ENCODE results near the gene ZNF672. TPM values are rescaled to one million over a fixed set of nuclear protein-coding genes. Genes with fewer than 3 reads are reported as not detected.
"Not testable (repeated sequence)": the region's sequence is repeated elsewhere in the genome, so short reads cannot be mapped to it uniquely, and the experiment has no call there.

ZNF672 gene
- total RNA-seq, result 10 to 100 TPM; 15.0 to 34.3 (median 24.0) TPM

DNA sequence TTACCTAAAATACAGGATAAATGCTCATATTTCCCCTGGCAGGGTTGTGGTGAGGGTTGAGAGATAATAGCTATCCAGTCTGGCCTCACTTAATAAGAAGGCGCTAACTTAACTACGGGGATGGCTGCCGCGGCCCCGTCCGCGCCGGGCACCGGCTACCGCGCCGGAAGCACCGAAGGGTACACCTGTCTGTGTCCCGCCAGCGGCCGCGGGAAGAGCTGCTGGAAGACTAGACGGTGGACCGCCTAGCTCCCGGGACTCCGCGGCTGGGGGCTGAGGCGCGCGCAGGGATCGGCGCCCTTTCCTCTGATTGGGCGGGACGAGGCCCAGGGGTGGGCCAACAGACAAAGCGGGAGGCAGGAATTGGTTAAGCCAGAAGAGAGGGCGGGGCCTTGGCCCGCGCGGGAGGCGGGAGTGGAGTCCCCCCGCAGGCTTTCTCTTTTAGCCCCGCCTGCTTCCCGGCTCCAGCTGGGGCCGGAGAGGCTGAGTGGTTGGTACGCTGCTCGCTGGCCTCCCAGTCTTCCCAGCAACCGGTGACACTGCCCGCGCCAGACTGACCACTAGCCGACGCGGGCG, at the start of gene ZNF672:
TSS of gene ZNF672 (plus strand) at position 444 of the 576 bp plus-strand sequence. CDS start 9,051 bp downstream, outside the sequence.
- peaks cover 0 to 9% of the 10 kb centered on the region in 2 donors for H3K4me1 ChIP-seq
- H3K4me3 ChIP-seq, result peak within 1 kb of the TSS; percentile 90 to 93
- H3K9me3 ChIP-seq, result no peaks in the 10 kb centered on the region
- H3K27me3 ChIP-seq, result no peaks in the 10 kb centered on the region
- TF ChIP-seq, protein P1, sequence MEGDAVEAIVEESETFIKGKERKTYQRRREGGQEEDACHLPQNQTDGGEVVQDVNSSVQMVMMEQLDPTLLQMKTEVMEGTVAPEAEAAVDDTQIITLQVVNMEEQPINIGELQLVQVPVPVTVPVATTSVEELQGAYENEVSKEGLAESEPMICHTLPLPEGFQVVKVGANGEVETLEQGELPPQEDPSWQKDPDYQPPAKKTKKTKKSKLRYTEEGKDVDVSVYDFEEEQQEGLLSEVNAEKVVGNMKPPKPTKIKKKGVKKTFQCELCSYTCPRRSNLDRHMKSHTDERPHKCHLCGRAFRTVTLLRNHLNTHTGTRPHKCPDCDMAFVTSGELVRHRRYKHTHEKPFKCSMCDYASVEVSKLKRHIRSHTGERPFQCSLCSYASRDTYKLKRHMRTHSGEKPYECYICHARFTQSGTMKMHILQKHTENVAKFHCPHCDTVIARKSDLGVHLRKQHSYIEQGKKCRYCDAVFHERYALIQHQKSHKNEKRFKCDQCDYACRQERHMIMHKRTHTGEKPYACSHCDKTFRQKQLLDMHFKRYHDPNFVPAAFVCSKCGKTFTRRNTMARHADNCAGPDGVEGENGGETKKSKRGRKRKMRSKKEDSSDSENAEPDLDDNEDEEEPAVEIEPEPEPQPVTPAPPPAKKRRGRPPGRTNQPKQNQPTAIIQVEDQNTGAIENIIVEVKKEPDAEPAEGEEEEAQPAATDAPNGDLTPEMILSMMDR (IDR thresholded peaks at IDR 0.05), result no peak
- TF ChIP-seq POLR2A (IDR thresholded peaks at IDR 0.05), result peak; percentile 81 to 91
- DNase-seq, result peak; percentile 98 to 99
- peak within 1 kb of the TSS; percentile 99 for H3K27ac ChIP-seq
- no peaks in the 10 kb centered on the region for H3K36me3 ChIP-seq
- intact Hi-C loops (cut with DNase I; ENCODE audit: low total_unique reads), result loop anchor here (2.0 kb wide), 1 partner anchor 21 kb away; the partner anchor contains the start of gene ZNF692

DNA sequence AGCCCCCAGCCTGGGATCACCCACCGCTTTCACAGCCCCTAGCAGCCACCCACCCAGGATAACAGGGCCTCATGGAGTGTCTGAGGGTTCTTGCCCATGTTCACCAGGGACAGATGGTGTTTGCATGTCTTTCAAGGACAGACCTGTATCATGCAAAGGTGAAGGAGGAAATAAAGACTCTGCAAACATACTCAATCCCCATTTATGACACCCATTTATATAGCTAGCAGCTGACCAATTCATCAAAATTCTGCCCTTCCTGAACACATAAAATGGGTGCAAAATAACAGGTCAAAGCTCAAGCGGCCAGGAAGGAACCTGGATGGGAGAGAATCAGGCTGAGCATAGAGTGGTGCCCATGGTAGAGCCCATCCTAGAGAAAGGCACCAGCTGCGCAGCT, 49.7 kb upstream of the ZNF672 start:
- no peaks in the 10 kb centered on the region for H3K9me3 ChIP-seq
- H3K4me1 ChIP-seq, result no peaks in the 10 kb centered on the region
- no peak for DNase-seq
- no peak overlapping the region for H3K4me3 ChIP-seq
- H3K27ac ChIP-seq, result no peak overlapping the region
- H3K36me3 ChIP-seq, result no peaks in the 10 kb centered on the region
- no peaks in the 10 kb centered on the region for H3K27me3 ChIP-seq
- intact Hi-C loops (cut with DNase I; ENCODE audit: low total_unique reads), result no loop called here
- TF ChIP-seq, protein P1 (IDR thresholded peaks at IDR 0.05), result no peak
- no peak for TF ChIP-seq POLR2A (IDR thresholded peaks at IDR 0.05)

DNA sequence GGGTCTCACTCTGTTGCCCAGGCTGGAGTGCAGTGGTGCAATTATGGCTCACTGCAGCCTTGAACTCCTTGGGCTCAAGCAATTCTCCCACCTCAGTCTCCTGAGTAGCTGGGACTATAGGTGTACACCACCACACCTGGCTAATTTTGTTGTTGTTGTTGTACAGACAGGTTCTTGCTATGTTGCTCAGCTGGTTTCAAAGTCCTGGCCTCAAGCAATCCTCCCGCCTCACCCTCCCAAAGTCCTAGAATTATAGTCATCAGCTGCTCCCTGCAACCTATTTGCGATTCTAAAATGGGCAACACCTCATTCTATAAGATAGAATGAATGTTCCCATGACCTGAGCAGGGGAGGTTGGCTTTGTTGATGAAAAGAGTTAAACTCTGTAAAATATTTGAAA, 48.7 kb upstream of the ZNF672 start:
- H3K4me1 ChIP-seq; H3K36me3 ChIP-seq; intact Hi-C loops (cut with DNase I; ENCODE audit: low total_unique reads); H3K4me3 ChIP-seq; H3K27me3 ChIP-seq; H3K27ac ChIP-seq; H3K9me3 ChIP-seq; DNase-seq: not testable (repeated sequence)

DNA sequence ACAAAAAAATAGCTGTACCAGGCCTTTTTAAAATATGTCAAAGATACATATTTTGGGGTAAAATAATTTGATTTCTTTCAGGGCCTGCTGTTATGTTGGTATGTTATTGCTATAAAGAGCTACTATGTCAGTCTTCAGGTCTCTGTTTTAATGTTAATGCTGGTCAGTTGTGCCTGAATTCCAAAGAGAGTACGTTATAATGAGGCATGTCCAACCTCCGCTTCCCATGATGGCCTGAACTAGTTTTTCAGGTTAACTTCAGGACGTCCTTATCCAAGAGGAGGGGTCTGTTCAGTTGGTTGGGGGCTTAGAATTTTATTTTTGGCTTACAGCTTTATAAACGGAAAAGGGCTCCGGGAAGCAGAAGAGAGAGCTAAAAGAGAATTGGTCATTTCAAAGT, 47.6 kb upstream of the ZNF672 start:
- Histone ChIP-seq H3K4me1 (no peaks in the 10 kb centered on the region), H3K4me3 (no peak overlapping the region), H3K27me3 (no peaks in the 10 kb centered on the region), H3K27ac (no peak overlapping the region), H3K9me3 (peaks cover 0 to 4% of the 10 kb centered on the region in 2 donors), H3K36me3 (no peaks in the 10 kb centered on the region)
- no peak for DNase-seq
- TF ChIP-seq, protein P1 (IDR thresholded peaks at IDR 0.05), result no peak
- TF ChIP-seq POLR2A (IDR thresholded peaks at IDR 0.05), result no peak
- intact Hi-C loops (cut with DNase I; ENCODE audit: low total_unique reads), result no loop called here

DNA sequence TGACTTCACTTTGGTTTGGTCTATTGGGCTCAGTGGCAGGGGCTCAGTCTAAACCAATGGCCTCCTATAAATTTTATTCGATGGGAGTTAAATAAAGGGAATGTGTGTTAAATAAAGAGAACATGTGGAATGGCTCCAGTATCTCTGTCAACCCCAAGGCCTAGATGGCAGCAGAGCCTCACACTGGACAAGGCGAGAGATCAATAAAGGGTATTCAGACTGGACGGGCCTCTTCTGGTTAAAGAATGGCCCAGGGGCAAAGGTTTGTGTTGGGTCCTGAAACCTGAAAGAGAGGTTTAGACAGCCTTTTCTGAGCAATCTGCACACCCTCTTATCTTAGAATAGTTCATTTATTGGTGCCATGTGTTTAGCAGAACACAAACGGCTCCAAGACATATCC, 47.0 kb upstream of the ZNF672 start:
- no peak overlapping the region for H3K4me3 ChIP-seq
- no peak for DNase-seq
- H3K27ac ChIP-seq, result no peak overlapping the region
- no peaks in the 10 kb centered on the region for H3K4me1 ChIP-seq
- TF ChIP-seq, protein P1 (IDR thresholded peaks at IDR 0.05), result no peak
- TF ChIP-seq POLR2A (IDR thresholded peaks at IDR 0.05), result no peak
- intact Hi-C loops (cut with DNase I; ENCODE audit: low total_unique reads), result no loop called here
- H3K27me3 ChIP-seq, result no peaks in the 10 kb centered on the region
- no peaks in the 10 kb centered on the region for H3K36me3 ChIP-seq
- peaks cover 0 to 9% of the 10 kb centered on the region in 2 donors for H3K9me3 ChIP-seq

Measured in uterus (tissue), 4 donors.